HFFc6 (cell line): ENCODE measurements around the gene CAMK4. TPM values are rescaled to one million over a fixed set of nuclear protein-coding genes. Genes with fewer than 3 reads are reported as not detected.

ENCODE experiments used
- DNase-seq: peaks from one replicate; pipeline ENCODE4 v3.0.0-alpha.2; 2018
- H3K27ac Mint-ChIP-seq: 2 replicates; pipeline ENCODE4 v1.8.0; 2020; ENCODE audit warnings: mild to moderate bottlenecking, mixed read lengths
- H3K27me3 Mint-ChIP-seq: 2 replicates; pipeline ENCODE4 v1.8.0; 2021; ENCODE audit warnings: mild to moderate bottlenecking, moderate library complexity, mixed read lengths; ENCODE audit not compliant: insufficient read depth
- H3K36me3 Mint-ChIP-seq: 2 replicates; pipeline ENCODE4 v1.8.0; 2021; ENCODE audit warnings: low read depth, mixed read lengths
- H3K4me1 Mint-ChIP-seq: 2 replicates; pipeline ENCODE4 v1.8.0; 2020; ENCODE audit warnings: low read depth, mixed read lengths
- H3K4me3 Mint-ChIP-seq: 2 replicates; pipeline ENCODE4 v1.8.0; 2020; ENCODE audit warnings: mild to moderate bottlenecking, moderate library complexity, mixed read lengths
- H3K9me3 Mint-ChIP-seq: 2 replicates; pipeline ENCODE4 v1.8.0; 2020; ENCODE audit warnings: mild to moderate bottlenecking, mixed read lengths
- total RNA-seq, 6 experiments: library from RNA; stranded (reverse); fragmentation: NEBNext Ultra II Directional; extraction: Animal tissue kit (Norgen Biotek cat#: 25700); gene quantifications; 2 replicates in 1 of 6; 3 replicates in 5 of 6; pipeline ENCODE4 v1.2.3, GENCODE V29; 2021
- TF ChIP-seq, protein P1 (sequence below): fragments of 200-600 bp; sonication (generic); IDR thresholded peaks from 2 replicates; pipeline ENCODE4 v1.5.0; 2021; ENCODE audit warnings: antibody characterized with exemption, mild to moderate bottlenecking

The CAMK4 gene
- total RNA-seq, 6 experiments from 2014 or later, result 3.8 to 5.7 (median 4.4) TPM

GRCh38 chr5:111394586-111394985, 170.4 kb downstream of the CAMK4 start:
- Mint-ChIP-seq H3K9me3 (no peaks in the 10 kb centered on the region), H3K36me3 (no peaks in the 10 kb centered on the region; the same call in 1 of the 2 replicates), H3K27ac (peak overlapping the region; percentile 75), H3K4me3 (peak overlapping the region; percentile 41), H3K4me1 (peaks cover 41% of the 10 kb centered on the region), H3K27me3 (no peaks in the 10 kb centered on the region; the same call in 1 of the 2 replicates)
- TF ChIP-seq, protein P1, sequence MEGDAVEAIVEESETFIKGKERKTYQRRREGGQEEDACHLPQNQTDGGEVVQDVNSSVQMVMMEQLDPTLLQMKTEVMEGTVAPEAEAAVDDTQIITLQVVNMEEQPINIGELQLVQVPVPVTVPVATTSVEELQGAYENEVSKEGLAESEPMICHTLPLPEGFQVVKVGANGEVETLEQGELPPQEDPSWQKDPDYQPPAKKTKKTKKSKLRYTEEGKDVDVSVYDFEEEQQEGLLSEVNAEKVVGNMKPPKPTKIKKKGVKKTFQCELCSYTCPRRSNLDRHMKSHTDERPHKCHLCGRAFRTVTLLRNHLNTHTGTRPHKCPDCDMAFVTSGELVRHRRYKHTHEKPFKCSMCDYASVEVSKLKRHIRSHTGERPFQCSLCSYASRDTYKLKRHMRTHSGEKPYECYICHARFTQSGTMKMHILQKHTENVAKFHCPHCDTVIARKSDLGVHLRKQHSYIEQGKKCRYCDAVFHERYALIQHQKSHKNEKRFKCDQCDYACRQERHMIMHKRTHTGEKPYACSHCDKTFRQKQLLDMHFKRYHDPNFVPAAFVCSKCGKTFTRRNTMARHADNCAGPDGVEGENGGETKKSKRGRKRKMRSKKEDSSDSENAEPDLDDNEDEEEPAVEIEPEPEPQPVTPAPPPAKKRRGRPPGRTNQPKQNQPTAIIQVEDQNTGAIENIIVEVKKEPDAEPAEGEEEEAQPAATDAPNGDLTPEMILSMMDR, result no peak
- DNase-seq, result peak; percentile 56

DNA sequence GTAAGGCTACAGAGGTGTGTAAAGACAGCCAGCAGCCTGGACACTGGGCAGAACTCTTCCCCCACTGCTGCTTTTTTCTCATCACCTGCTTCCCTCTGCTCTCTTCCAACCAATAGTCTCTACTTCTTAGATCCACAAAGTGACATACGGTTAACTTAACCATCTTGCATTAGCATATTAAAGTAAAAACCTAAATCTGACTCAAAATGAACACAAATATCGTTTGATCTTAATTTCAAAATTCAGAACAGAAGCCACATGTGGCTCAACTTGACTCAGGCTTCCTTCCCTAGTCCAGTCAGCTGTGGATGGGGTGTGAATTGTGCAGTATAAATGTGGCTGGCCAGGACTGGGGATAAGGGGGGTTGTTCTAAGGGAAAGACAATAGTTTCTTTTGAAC, 173.8 kb downstream of the CAMK4 start:
- TF ChIP-seq, protein P1, result no peak
- Mint-ChIP-seq H3K4me1 (peaks cover 27% of the 10 kb centered on the region), H3K9me3 (no peaks in the 10 kb centered on the region), H3K27ac (no peak overlapping the region), H3K36me3 (no peaks in the 10 kb centered on the region), H3K27me3 (no peaks in the 10 kb centered on the region), H3K4me3 (no peak overlapping the region)
- no peak for DNase-seq

DNA sequence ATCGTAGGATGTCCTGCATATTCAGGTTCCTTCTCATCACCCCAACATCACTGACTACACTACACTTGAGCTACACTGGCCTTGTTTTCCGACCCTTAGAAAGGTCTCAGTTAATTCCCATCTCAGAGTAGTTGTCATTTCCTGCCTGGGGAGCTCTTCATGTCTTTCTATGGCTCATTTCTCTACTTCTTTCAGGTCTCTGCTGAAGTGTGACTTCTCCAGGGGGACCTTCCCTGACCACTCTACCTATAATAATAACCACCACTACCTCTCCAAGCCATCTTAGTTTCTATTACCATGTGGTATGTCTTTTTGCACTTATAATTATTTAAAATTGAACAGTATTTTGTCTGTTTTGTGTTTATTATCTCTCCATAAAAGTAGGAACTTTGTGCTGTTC, 174.9 kb downstream of the CAMK4 start:
- H3K27me3 Mint-ChIP-seq, result no peaks in the 10 kb centered on the region
- TF ChIP-seq, protein P1, result no peak
- H3K4me1 Mint-ChIP-seq, result peaks cover 17% of the 10 kb centered on the region
- H3K4me3 Mint-ChIP-seq, result no peak overlapping the region
- H3K27ac Mint-ChIP-seq, result no peak overlapping the region
- no peaks in the 10 kb centered on the region for H3K36me3 Mint-ChIP-seq
- no peak for DNase-seq
- H3K9me3 Mint-ChIP-seq, result no peaks in the 10 kb centered on the region

GRCh38 chr5:111401906-111402305, 177.7 kb downstream of the CAMK4 start:
- H3K4me1 Mint-ChIP-seq, result no peaks in the 10 kb centered on the region

GRCh38 chr5:111404270-111404769, 180.1 kb downstream of the CAMK4 start:
- Mint-ChIP-seq H3K4me3 (no peak overlapping the region), H3K36me3 (no peaks in the 10 kb centered on the region), H3K27ac (no peak overlapping the region), H3K27me3 (no peaks in the 10 kb centered on the region), H3K4me1 (no peaks in the 10 kb centered on the region), H3K9me3 (no peaks in the 10 kb centered on the region)
- TF ChIP-seq, protein P1, result no peak
- no peak for DNase-seq

More at GRCh38 chr5:111401906-111402305, 177.7 kb downstream of the CAMK4 start:
- Mint-ChIP-seq H3K27ac (no peak overlapping the region), H3K9me3 (no peaks in the 10 kb centered on the region), H3K36me3 (no peaks in the 10 kb centered on the region), H3K27me3 (no peaks in the 10 kb centered on the region), H3K4me3 (no peak overlapping the region)
- no peak for DNase-seq
- TF ChIP-seq, protein P1, result peak; percentile 32
